MCF 10A (cell line): ENCODE results near the gene ORC6. TPM values are rescaled to one million over a fixed set of nuclear protein-coding genes. Genes with fewer than 3 reads are reported as not detected.
"Not testable (repeated sequence)": the region's sequence is repeated elsewhere in the genome, so short reads cannot be mapped to it uniquely, and the experiment has no call there.

ENCODE experiments used
- BruUV-seq: library from RNA; stranded (reverse); fragments of 400-500 nt; replicated peaks from 2 replicates; lab custom pipeline; 2021; lab: Mats Ljungman, UMichigan
- CTCF ChIA-PET: fragments of 300-600 bp; sonication (Branson Sonifier 250); formaldehyde crosslinking; extraction: SDS; loops from one replicate; lab custom pipeline; 2021; ENCODE audit warnings: antibody characterized with exemption, inconsistent platforms; lab: Yijun Ruan, JAX
- POLR2A ChIA-PET: fragments of 300-600, 350-650 bp; sonication (Branson Sonifier 250); formaldehyde crosslinking; extraction: SDS; loops from one replicate; lab custom pipeline; 2020; ENCODE audit warnings: antibody characterized with exemption, inconsistent platforms; lab: Yijun Ruan, JAX
- DNase-seq: peaks from one replicate; pipeline ENCODE4 v3.0.0-alpha.2; 2018; ENCODE audit not compliant: unreplicated experiment
- H3K27ac Mint-ChIP-seq: one replicate; pipeline ENCODE4 v1.8.0; 2022; ENCODE audit warnings: mild to moderate bottlenecking, low read depth, mixed read lengths; ENCODE audit not compliant: unreplicated experiment
- H3K27me3 Mint-ChIP-seq: one replicate; pipeline ENCODE4 v1.8.0; 2022; ENCODE audit warnings: mixed read lengths; ENCODE audit not compliant: insufficient read depth, unreplicated experiment
- H3K36me3 Mint-ChIP-seq: one replicate; pipeline ENCODE4 v1.8.0; 2022; ENCODE audit warnings: mild to moderate bottlenecking, moderate library complexity, mixed read lengths; ENCODE audit not compliant: insufficient read depth, unreplicated experiment
- H3K4me1 Mint-ChIP-seq: one replicate; pipeline ENCODE4 v1.8.0; 2022; ENCODE audit warnings: mixed read lengths; ENCODE audit not compliant: insufficient read depth, unreplicated experiment
- H3K4me3 Mint-ChIP-seq: one replicate; pipeline ENCODE4 v1.8.0; 2022; ENCODE audit warnings: mild to moderate bottlenecking, moderate library complexity, mixed read lengths; ENCODE audit not compliant: unreplicated experiment
- H3K9me3 Mint-ChIP-seq: one replicate; pipeline ENCODE4 v1.8.0; 2022; ENCODE audit warnings: mixed read lengths; ENCODE audit not compliant: unreplicated experiment
- CTCF ChIP-seq: fragments of 200-600 bp; IDR thresholded peaks from one replicate; pipeline ENCODE4 v1.8.0; 2022; ENCODE audit warnings: antibody characterized with exemption, mild to moderate bottlenecking; ENCODE audit not compliant: unreplicated experiment
- intact Hi-C: fragments of 100-400 bp; cut with micrococcal nuclease; formaldehyde crosslinking; loops from 2 replicates; pipeline ENCODE4 v1.14.1; 2022
- total RNA-seq: library from RNA; stranded (reverse); gene quantifications from 2 replicates; pipeline ENCODE4 v1.2.3, GENCODE V29; 2022

ORC6 gene
- total RNA-seq, 1 experiment from 2014 or later: 23.2 TPM

- H3K4me3 Mint-ChIP-seq: no peak overlapping the region
- intact Hi-C loops: loop anchor here (1.0 to 2.0 kb wide), 3 partner anchors 15 to 236 kb away; partner anchors contain the start of genes ORC6 and VPS35
- H3K27ac Mint-ChIP-seq: no peak overlapping the region
- POLR2A ChIA-PET: interaction anchor here (0.6 to 2.5 kb wide), 8 partner anchors 11 to 917 kb away, joined by 3 to 5 read pairs (median 5); partner anchors contain the start of gene ORC6
- H3K4me1 Mint-ChIP-seq: no peaks in the 10 kb centered on the region
- CTCF ChIA-PET: interaction anchor here (0.6 to 6.8 kb wide), 37 partner anchors 8 to 1788 kb away, joined by 3 to 60 read pairs (median 4); partner anchors contain the start of gene ORC6
- peaks cover 92% of the 10 kb centered on the region for H3K36me3 Mint-ChIP-seq
- BruUV-seq: no TSS peak
- TF ChIP-seq CTCF: peak; percentile 89
- no peaks in the 10 kb centered on the region for H3K9me3 Mint-ChIP-seq
- peak; percentile 69 for DNase-seq
- no peaks in the 10 kb centered on the region for H3K27me3 Mint-ChIP-seq
Observed at GRCh38 chr16:46673320-46674013, 16.0 kb upstream of the ORC6 start.

GRCh38 chr16:46677943-46678342, 11.5 kb upstream of the ORC6 start:
- DNase-seq, H3K4me3 Mint-ChIP-seq, H3K4me1 Mint-ChIP-seq, H3K9me3 Mint-ChIP-seq, intact Hi-C loops, BruUV-seq, H3K27me3 Mint-ChIP-seq: not testable (repeated sequence)
- Mint-ChIP-seq H3K27ac (peak overlapping the region; percentile 39), H3K36me3 (peaks cover 74% of the 10 kb centered on the region)
- POLR2A ChIA-PET: interaction anchor here (0.6 to 0.9 kb wide), 3 partner anchors 10 to 129 kb away, joined by 3 read pairs; partner anchors contain the start of gene ORC6
- CTCF ChIA-PET: interaction anchor here (0.6 to 6.8 kb wide), 10 partner anchors 10 to 263 kb away, joined by 3 to 60 read pairs (median 4); partner anchors contain the start of gene ORC6

GRCh38 chr16:46681867-46682266, 7.6 kb upstream of the ORC6 start:
- H3K27me3 Mint-ChIP-seq, H3K9me3 Mint-ChIP-seq, intact Hi-C loops, BruUV-seq, H3K27ac Mint-ChIP-seq, H3K4me3 Mint-ChIP-seq, POLR2A ChIA-PET, DNase-seq: not testable (repeated sequence)
- Mint-ChIP-seq H3K36me3 (peaks cover 42% of the 10 kb centered on the region), H3K4me1 (peaks cover 27% of the 10 kb centered on the region)
- CTCF ChIA-PET: interaction anchor here (0.7 to 4.3 kb wide), 4 partner anchors 8 to 119 kb away, joined by 3 to 34 read pairs (median 4); no protein-coding TSS in a partner anchor

- Mint-ChIP-seq H3K27ac (no peak overlapping the region), H3K36me3 (peaks cover 5% of the 10 kb centered on the region), H3K27me3 (no peaks in the 10 kb centered on the region), H3K4me1 (peaks cover 47% of the 10 kb centered on the region), H3K9me3 (no peaks in the 10 kb centered on the region), H3K4me3 (no peak overlapping the region)
- DNase-seq: no peak
- POLR2A ChIA-PET: interaction anchor here (0.6 to 1.5 kb wide), 5 partner anchors 11 to 142 kb away, joined by 3 to 4 read pairs (median 4); no protein-coding TSS in a partner anchor
- no TSS peak for BruUV-seq
- intact Hi-C loops: loop anchor here (5.0 kb wide), 2 partner anchors 115 to 285 kb away; partner anchors contain the start of gene DNAJA2
- CTCF ChIA-PET: interaction anchor here (0.5 to 1.5 kb wide), 8 partner anchors 13 to 171 kb away, joined by 3 to 12 read pairs (median 3); no protein-coding TSS in a partner anchor
- no peak for TF ChIP-seq CTCF
Observed at GRCh38 chr16:46686815-46687473, 2.5 kb upstream of the ORC6 start.
